ENCODE data around the gene ETV6.

- TF ChIP-seq CTCF (IDR thresholded peaks at IDR 0.05) = no peak
- TF ChIP-seq ZFX (IDR thresholded peaks at IDR 0.05; ENCODE audit: borderline replicate concordance) = no peak
Measured at GRCh38 chr12:11897923-11898322, 248.4 kb downstream of the ETV6 start.
